ENCODE measurements around the gene PBX3.
A peak's percentile ranks its signal among the peaks of the same experiment; 100 is the strongest.
"Not testable (repeated sequence)": the region's sequence is repeated elsewhere in the genome, so short reads cannot be mapped to it uniquely, and the experiment has no call there.

Gene PBX3

GRCh38 chr9:125779220-125779565, 32.0 kb downstream of the PBX3 start:
- DNase-seq = not testable (repeated sequence)

GRCh38 chr9:125782718-125783117, 35.5 kb downstream of the PBX3 start:
- no peak for DNase-seq

GRCh38 chr9:125784286-125785049, 37.3 kb downstream of the PBX3 start:
- no peak for DNase-seq

GRCh38 chr9:125785248-125785751, 38.1 kb downstream of the PBX3 start:
- DNase-seq = no peak

- no peak for DNase-seq
Measured at GRCh38 chr9:125787715-125788114, 40.5 kb downstream of the PBX3 start.

GRCh38 chr9:125789196-125789595, 42.0 kb downstream of the PBX3 start:
- no peak for DNase-seq

GRCh38 chr9:125794708-125795107, 47.5 kb downstream of the PBX3 start:
- DNase-seq = peak; percentile 46

- DNase-seq = no peak
Measured at GRCh38 chr9:125795970-125796596, 48.9 kb downstream of the PBX3 start.

- DNase-seq = no peak
Measured at GRCh38 chr9:125797930-125798329, 50.8 kb downstream of the PBX3 start.

GRCh38 chr9:125803526-125803925, 56.4 kb downstream of the PBX3 start:
- no peak for DNase-seq

- DNase-seq = no peak
Measured at GRCh38 chr9:125805057-125805456, 57.9 kb downstream of the PBX3 start.

GRCh38 chr9:125805586-125805985, 58.4 kb downstream of the PBX3 start:
- no peak for DNase-seq

GRCh38 chr9:125807079-125807478, 59.9 kb downstream of the PBX3 start:
- DNase-seq = no peak

- DNase-seq = no peak
Measured at GRCh38 chr9:125810161-125810560, 63.0 kb downstream of the PBX3 start.

GRCh38 chr9:125811002-125811401, 63.8 kb downstream of the PBX3 start:
- no peak for DNase-seq

- DNase-seq = no peak
Measured at GRCh38 chr9:125812403-125812802, 65.2 kb downstream of the PBX3 start.

GRCh38 chr9:125815568-125815967, 68.4 kb downstream of the PBX3 start:
- no peak for DNase-seq

- DNase-seq = no peak
Measured at GRCh38 chr9:125816321-125816720, 69.1 kb downstream of the PBX3 start.

- no peak for DNase-seq
Measured at GRCh38 chr9:125820100-125820804, 73.1 kb downstream of the PBX3 start.

GRCh38 chr9:125821078-125821477, 73.9 kb downstream of the PBX3 start:
- no peak for DNase-seq

- no peak for DNase-seq
Measured at GRCh38 chr9:125822160-125822559, 75.0 kb downstream of the PBX3 start.

GRCh38 chr9:125822902-125823301, 75.7 kb downstream of the PBX3 start:
- DNase-seq = no peak

GRCh38 chr9:125823874-125824406, 76.8 kb downstream of the PBX3 start:
- DNase-seq = not testable (repeated sequence)

- no peak for DNase-seq
Measured at GRCh38 chr9:125825762-125826161, 78.6 kb downstream of the PBX3 start.
